SK-N-SH treated with all-trans-retinoic acid at 6 μM for 48 hours (cell line): ENCODE results near the gene RBMS1.

Source experiments
- ATAC-seq: fragments of 200-7000 bp; cut with Tn5 transposase; 3 replicates; pipeline ENCODE4 v1.9.1; 2020; ENCODE audit warnings: mild to moderate bottlenecking, moderate library complexity
- ARNTL ChIP-seq: fragments of 450-650 bp; formaldehyde crosslinking; IDR thresholded peaks from 2 replicates; pipeline ENCODE4 v1.5.0; 2020; ENCODE audit warnings: low read depth, mild to moderate bottlenecking, moderate library complexity, borderline replicate concordance
- BACH2 ChIP-seq: fragments of 250-450 bp; sonication (Bioruptor Pico); IDR thresholded peaks from 2 replicates; pipeline ENCODE4 v1.9.0; 2021; ENCODE audit warnings: mild to moderate bottlenecking, borderline replicate concordance
- CREB5 ChIP-seq: fragments of 250-450 bp; sonication (Bioruptor Pico); IDR thresholded peaks from 2 replicates; pipeline ENCODE4 v1.5.1; 2020; ENCODE audit warnings: low read depth, mild to moderate bottlenecking, moderate library complexity
- CSDC2 ChIP-seq: fragments of 250-450 bp; sonication (Bioruptor Pico); IDR thresholded peaks from 2 replicates; pipeline ENCODE4 v1.5.0; 2020; ENCODE audit warnings: mild to moderate bottlenecking, moderate library complexity
- CSRNP3 ChIP-seq: fragments of 250-450 bp; sonication (Bioruptor Pico); IDR thresholded peaks from 2 replicates; pipeline ENCODE4 v1.5.1; 2021; ENCODE audit warnings: mild to moderate bottlenecking, moderate library complexity
- ESRRG ChIP-seq: fragments of 250-450 bp; sonication (Bioruptor Pico); IDR thresholded peaks from 2 replicates; pipeline ENCODE4 v1.6.1; 2021; ENCODE audit warnings: mild to moderate bottlenecking
- GLIS3 ChIP-seq: fragments of 250-450 bp; sonication (Bioruptor Pico); IDR thresholded peaks from 2 replicates; pipeline ENCODE4 v1.5.0; 2020; ENCODE audit warnings: mild to moderate bottlenecking, moderate library complexity
- ISL1 ChIP-seq: fragments of 250-450 bp; sonication (Bioruptor Pico); IDR thresholded peaks from 2 replicates; pipeline ENCODE4 v2.1.2; 2022; ENCODE audit warnings: mild to moderate bottlenecking, moderate library complexity
- OSR1 ChIP-seq: fragments of 250-450 bp; sonication (Bioruptor Pico); IDR thresholded peaks from 2 replicates; pipeline ENCODE4 v1.8.0; 2022; ENCODE audit warnings: moderate library complexity, mild to moderate bottlenecking, inconsistent platforms
- PATZ1 ChIP-seq: fragments of 250-450 bp; sonication (Bioruptor Pico); IDR thresholded peaks from 2 replicates; pipeline ENCODE4 v1.8.0; 2020; ENCODE audit warnings: mild to moderate bottlenecking, moderate library complexity, borderline replicate concordance
- POU6F1 ChIP-seq: fragments of 250-450 bp; sonication (Bioruptor Pico); IDR thresholded peaks from 2 replicates; pipeline ENCODE4 v1.8.0; 2021; ENCODE audit warnings: low read depth, mild to moderate bottlenecking, moderate library complexity, borderline replicate concordance
- PPARA ChIP-seq: fragments of 250-450 bp; sonication (Bioruptor Pico); IDR thresholded peaks from 2 replicates; pipeline ENCODE4 v1.5.0; 2020; ENCODE audit warnings: mild to moderate bottlenecking, borderline replicate concordance
- RARB ChIP-seq: fragments of 250-450 bp; sonication (Bioruptor Pico); IDR thresholded peaks from 2 replicates; pipeline ENCODE4 v1.8.0; 2021; ENCODE audit warnings: mild to moderate bottlenecking, moderate library complexity
- SNAI2 ChIP-seq: fragments of 250-450 bp; sonication (Bioruptor Pico); IDR thresholded peaks from 2 replicates; pipeline ENCODE4 v1.5.0; 2020; ENCODE audit warnings: mild to moderate bottlenecking, moderate library complexity
- TCF4 ChIP-seq: fragments of 250-450 bp; sonication (Bioruptor Pico); IDR thresholded peaks from 2 replicates; pipeline ENCODE4 v1.8.0; 2021; ENCODE audit warnings: mild to moderate bottlenecking, moderate library complexity, borderline replicate concordance
- TOX ChIP-seq: fragments of 250-450 bp; sonication (Bioruptor Pico); IDR thresholded peaks from 2 replicates; pipeline ENCODE4 v1.8.0; 2021; ENCODE audit warnings: mild to moderate bottlenecking, moderate library complexity, borderline replicate concordance
- TSHZ2 ChIP-seq: fragments of 250-450 bp; sonication (Bioruptor Pico); IDR thresholded peaks from 2 replicates; pipeline ENCODE4 v1.5.0; 2020; ENCODE audit warnings: mild to moderate bottlenecking, moderate library complexity
- ZC3H10 ChIP-seq: fragments of 250-450 bp; sonication (Bioruptor Pico); IDR thresholded peaks from 2 replicates; pipeline ENCODE4 v1.5.1; 2021; ENCODE audit warnings: mild to moderate bottlenecking, moderate library complexity
- ZFP3 ChIP-seq: fragments of 250-450 bp; sonication (Bioruptor Pico); IDR thresholded peaks from 2 replicates; pipeline ENCODE4 v1.5.0; 2020; ENCODE audit warnings: mild to moderate bottlenecking, moderate library complexity
- ZFP30 ChIP-seq: fragments of 450-650 bp; formaldehyde crosslinking; IDR thresholded peaks from 2 replicates; pipeline ENCODE4 v1.5.0; 2022; ENCODE audit warnings: mild to moderate bottlenecking, moderate library complexity
- ZNF565 ChIP-seq: fragments of 450-650 bp; formaldehyde crosslinking; conservative IDR thresholded peaks from 2 replicates; pipeline ENCODE4 v1.5.0; 2020; ENCODE audit warnings: low read depth, mild to moderate bottlenecking, moderate library complexity
- ZNF70 ChIP-seq: fragments of 450-650 bp; formaldehyde crosslinking; IDR thresholded peaks from 2 replicates; pipeline ENCODE4 v1.5.0; 2020; ENCODE audit warnings: mild to moderate bottlenecking, moderate library complexity
- ZNF8 ChIP-seq: fragments of 450-650 bp; formaldehyde crosslinking; IDR thresholded peaks from 2 replicates; pipeline ENCODE4 v1.5.0; 2020; ENCODE audit warnings: mild to moderate bottlenecking, moderate library complexity

Gene RBMS1

GRCh38 chr2:160279813-160280465 lies 213.7 kb downstream of the RBMS1 start (continued):
- no peak for TF ChIP-seq CSRNP3
- TF ChIP-seq GLIS3 (CRISPR knock-in tag): no peak
- no peak for TF ChIP-seq SNAI2 (CRISPR knock-in tag)
- TF ChIP-seq ZFP3 (CRISPR knock-in tag): no peak

GRCh38 chr2:160278879-160279177 lies 214.8 kb downstream of the RBMS1 start:
- TF ChIP-seq ZFP3 (CRISPR knock-in tag) (no peak), ISL1 (CRISPR knock-in tag) (no peak), BACH2 (no peak), RARB (CRISPR knock-in tag) (no peak), PPARA (CRISPR knock-in tag) (no peak), ZNF565 (CRISPR knock-in tag) (no peak), POU6F1 (CRISPR knock-in tag) (no peak), CREB5 (CRISPR knock-in tag) (no peak), ZC3H10 (CRISPR knock-in tag) (no peak), OSR1 (CRISPR knock-in tag) (no peak), ZNF70 (CRISPR knock-in tag) (no peak), CSDC2 (CRISPR knock-in tag) (no peak), CSRNP3 (no peak), ZNF8 (CRISPR knock-in tag) (no peak), ZFP30 (CRISPR knock-in tag) (no peak), TSHZ2 (CRISPR knock-in tag) (no peak), ARNTL (CRISPR knock-in tag) (no peak), SNAI2 (CRISPR knock-in tag) (no peak), TOX (CRISPR knock-in tag) (no peak), TCF4 (CRISPR knock-in tag) (no peak)
- ATAC-seq: peak; percentile 62

- peak; percentile 14; the same call in 1 of the 3 replicates for ATAC-seq
- TF ChIP-seq ZFP30 (CRISPR knock-in tag) (no peak), PATZ1 (CRISPR knock-in tag) (no peak), ARNTL (CRISPR knock-in tag) (no peak), ZFP3 (CRISPR knock-in tag) (no peak), ISL1 (CRISPR knock-in tag) (no peak), ZNF8 (CRISPR knock-in tag) (no peak), ESRRG (CRISPR knock-in tag) (no peak), TSHZ2 (CRISPR knock-in tag) (no peak), GLIS3 (CRISPR knock-in tag) (no peak), CSDC2 (CRISPR knock-in tag) (no peak), ZC3H10 (CRISPR knock-in tag) (no peak), PPARA (CRISPR knock-in tag) (no peak)
These were observed 215.3 kb downstream of the RBMS1 start for GRCh38 chr2:160278101-160278878.
